ENCODE measurements around the gene MYCBP2.
"Not testable (repeated sequence)": the region's sequence is repeated elsewhere in the genome, so short reads cannot be mapped to it uniquely, and the experiment has no call there.

Gene MYCBP2

GRCh38 chr13:77019756-77020155 is 307.1 kb downstream of the MYCBP2 start:
- DNase-seq, result no peak

GRCh38 chr13:77016888-77017623 is 309.8 kb downstream of the MYCBP2 start:
- DNase-seq, result no peak

- DNase-seq, result no peak
Observed at GRCh38 chr13:77016251-77016812, 310.6 kb downstream of the MYCBP2 start.

- no peak for DNase-seq
Observed at GRCh38 chr13:77014906-77015685, 311.8 kb downstream of the MYCBP2 start.

GRCh38 chr13:77013853-77014542 is 312.9 kb downstream of the MYCBP2 start:
- no peak for DNase-seq

- not testable (repeated sequence) for DNase-seq
Observed at GRCh38 chr13:77009719-77010118, 317.2 kb downstream of the MYCBP2 start.

GRCh38 chr13:77009011-77009410 is 317.9 kb downstream of the MYCBP2 start:
- no peak for DNase-seq

- DNase-seq, result not testable (repeated sequence)
Observed at GRCh38 chr13:77008337-77008736, 318.6 kb downstream of the MYCBP2 start.

- DNase-seq, result peak; percentile 56 to 71
Observed at GRCh38 chr13:77002590-77003190, 324.2 kb downstream of the MYCBP2 start.

GRCh38 chr13:77001963-77002587 is 324.8 kb downstream of the MYCBP2 start:
- no peak for DNase-seq

GRCh38 chr13:77001540-77001939 is 325.4 kb downstream of the MYCBP2 start:
- no peak for DNase-seq

- DNase-seq, result no peak
Observed at GRCh38 chr13:77000475-77000874, 326.4 kb downstream of the MYCBP2 start.

Data from Kasumi-1 (cell line).